Lower lobe of right lung (tissue), 2 donors: Measurements from ENCODE around the gene TBX20. TPM values are rescaled to one million over a fixed set of nuclear protein-coding genes. Genes with fewer than 3 reads are reported as not detected.
"Not testable (repeated sequence)": the region's sequence is repeated elsewhere in the genome, so short reads cannot be mapped to it uniquely, and the experiment has no call there.

Experiments used
- ATAC-seq, 2 donors: fragments of 200-7000 bp; cut with Tn5 transposase; one replicate each; pipeline ENCODE4 v1.9.1; 2020 to 2022; ENCODE audit warnings: mild to moderate bottlenecking in 2 of 2, moderate library complexity in 2 of 2
- DNase-seq: peaks from one replicate; pipeline ENCODE4 v3.0.0-alpha.2; 2020
- H3K27ac ChIP-seq: fragments of 200-600 bp; one replicate; pipeline ENCODE4 v1.8.0; 2022
- H3K27me3 ChIP-seq: fragments of 200-600 bp; one replicate; pipeline ENCODE4 v1.8.0; 2022; ENCODE audit warnings: low read depth
- H3K36me3 ChIP-seq: fragments of 200-600 bp; one replicate; pipeline ENCODE4 v1.8.0; 2022; ENCODE audit warnings: mild to moderate bottlenecking
- H3K4me1 ChIP-seq: fragments of 200-600 bp; one replicate; pipeline ENCODE4 v1.8.0; 2022
- H3K4me3 ChIP-seq: fragments of 200-600 bp; one replicate; pipeline ENCODE4 v1.8.0; 2022; ENCODE audit warnings: mild to moderate bottlenecking
- H3K9me3 ChIP-seq: fragments of 200-600 bp; one replicate; pipeline ENCODE4 v1.8.0; 2022
- CTCF ChIP-seq: fragments of 200-600 bp; IDR thresholded peaks from one replicate; pipeline ENCODE4 v1.8.0; 2022; ENCODE audit warnings: antibody characterized with exemption, mild to moderate bottlenecking
- intact Hi-C: fragments of 100-400 bp; cut with DNase I; formaldehyde crosslinking; loops from one replicate; pipeline ENCODE4 v1.11.0; 2022
- total RNA-seq: library from RNA; stranded (reverse); fragmentation: NEBNext Ultra II Directional; extraction: Animal tissue kit (Norgen Biotek cat#: 25700); gene quantifications from one replicate; pipeline ENCODE4 v1.2.1, GENCODE V29; 2021
- donor health status: DM: no; HTN: yes; CAD: no; lungs with severe emphysema.

Gene TBX20
- total RNA-seq, 1 donor from 2014 or later: 0.65 TPM

- Histone ChIP-seq H3K4me3 (peak overlapping the region; percentile 36), H3K36me3 (no peaks in the 10 kb centered on the region), H3K9me3 (no peaks in the 10 kb centered on the region), H3K27ac (no peak overlapping the region), H3K27me3 (peaks cover 28% of the 10 kb centered on the region), H3K4me1 (no peaks in the 10 kb centered on the region)
- peak; percentile 62 for ATAC-seq
- TF ChIP-seq CTCF: no peak
- no peak for DNase-seq
- intact Hi-C loops: no loop called here
Observed at GRCh38 chr7:35185908-35186731, 67.8 kb downstream of the TBX20 start.

- DNase-seq, intact Hi-C loops, H3K9me3 ChIP-seq, H3K4me1 ChIP-seq, H3K27ac ChIP-seq, H3K36me3 ChIP-seq: not testable (repeated sequence)
- Histone ChIP-seq H3K4me3 (peak overlapping the region; percentile 36), H3K27me3 (peaks cover 28% of the 10 kb centered on the region)
- ATAC-seq: peak in 1 of 2 donors; percentile 18
Observed at GRCh38 chr7:35185578-35185907, 68.4 kb downstream of the TBX20 start.

- H3K27ac ChIP-seq, DNase-seq, intact Hi-C loops, H3K9me3 ChIP-seq, H3K4me3 ChIP-seq, H3K36me3 ChIP-seq, H3K4me1 ChIP-seq, ATAC-seq: not testable (repeated sequence)
- H3K27me3 ChIP-seq: peaks cover 28% of the 10 kb centered on the region
Observed at GRCh38 chr7:35184961-35185360, 68.9 kb downstream of the TBX20 start.

GRCh38 chr7:35183873-35184503, 69.9 kb downstream of the TBX20 start:
- H3K4me3 ChIP-seq, H3K36me3 ChIP-seq, intact Hi-C loops, H3K4me1 ChIP-seq, DNase-seq, H3K27ac ChIP-seq, H3K9me3 ChIP-seq, ATAC-seq: not testable (repeated sequence)
- H3K27me3 ChIP-seq: peaks cover 28% of the 10 kb centered on the region

GRCh38 chr7:35180665-35181064, 73.2 kb downstream of the TBX20 start:
- intact Hi-C loops, H3K27ac ChIP-seq, ATAC-seq, H3K36me3 ChIP-seq, H3K9me3 ChIP-seq, H3K4me3 ChIP-seq, H3K4me1 ChIP-seq, DNase-seq: not testable (repeated sequence)
- peaks cover 15% of the 10 kb centered on the region for H3K27me3 ChIP-seq

- H3K27ac ChIP-seq, H3K36me3 ChIP-seq, ATAC-seq, H3K27me3 ChIP-seq, H3K4me1 ChIP-seq, H3K4me3 ChIP-seq, intact Hi-C loops, DNase-seq, H3K9me3 ChIP-seq: not testable (repeated sequence)
Observed at GRCh38 chr7:35173176-35173575, 80.7 kb downstream of the TBX20 start.

GRCh38 chr7:35172131-35172530, 81.8 kb downstream of the TBX20 start:
- H3K9me3 ChIP-seq, H3K27ac ChIP-seq, intact Hi-C loops, DNase-seq, H3K27me3 ChIP-seq, H3K4me1 ChIP-seq, H3K36me3 ChIP-seq, H3K4me3 ChIP-seq, ATAC-seq: not testable (repeated sequence)

GRCh38 chr7:35167658-35168057, 86.2 kb downstream of the TBX20 start:
- DNase-seq, H3K27me3 ChIP-seq, ATAC-seq, H3K4me1 ChIP-seq, H3K36me3 ChIP-seq, H3K4me3 ChIP-seq, H3K27ac ChIP-seq, H3K9me3 ChIP-seq, intact Hi-C loops: not testable (repeated sequence)

- ATAC-seq, H3K27me3 ChIP-seq, intact Hi-C loops, H3K4me1 ChIP-seq, H3K27ac ChIP-seq, H3K4me3 ChIP-seq, H3K36me3 ChIP-seq, H3K9me3 ChIP-seq, DNase-seq: not testable (repeated sequence)
Observed at GRCh38 chr7:35167158-35167557, 86.7 kb downstream of the TBX20 start.

GRCh38 chr7:35161059-35161740, 92.7 kb downstream of the TBX20 start:
- intact Hi-C loops, H3K4me1 ChIP-seq, H3K27ac ChIP-seq, DNase-seq, H3K27me3 ChIP-seq, H3K36me3 ChIP-seq, H3K4me3 ChIP-seq, H3K9me3 ChIP-seq, ATAC-seq: not testable (repeated sequence)
